IMR-90 (cell line): ENCODE measurements around the gene BLNK. TPM values are rescaled to one million over a fixed set of nuclear protein-coding genes. Genes with fewer than 3 reads are reported as not detected.

ENCODE experiments used
- ATAC-seq: fragments of 200-7000 bp; cut with Tn5 transposase; 2 replicates; pipeline ENCODE4 v1.9.1; 2020; ENCODE audit warnings: low read depth, mild to moderate bottlenecking, moderate library complexity
- BruUV-seq: library from RNA; stranded (reverse); fragments of 400-500 nt; replicated peaks from 2 replicates; lab custom pipeline; 2021; lab: Mats Ljungman, UMichigan
- CTCF ChIA-PET: fragments of 300-600 bp; formaldehyde crosslinking; extraction: SDS; loops from one replicate; lab custom pipeline; 2021; ENCODE audit warnings: antibody characterized with exemption; lab: Yijun Ruan, JAX
- POLR2A ChIA-PET: fragments of 300-600 bp; sonication (Branson Sonifier 250); formaldehyde crosslinking; loops from one replicate; lab custom pipeline; 2022; ENCODE audit warnings: antibody characterized with exemption; ENCODE audit not compliant: unreplicated experiment; lab: Charles Lee
- DNase-seq: peaks from one replicate; pipeline ENCODE4 v3.0.0; 2013
- H2AFZ ChIP-seq: replicated peaks from 2 replicates; pipeline ENCODE3; 2013; ENCODE audit warnings: low read length, mild to moderate bottlenecking; ENCODE audit not compliant: poor library complexity
- H2AK5ac ChIP-seq: 2 replicates; pipeline ENCODE4 v1.6.1; 2013; ENCODE audit warnings: low read depth, low read length, inconsistent platforms
- H2AK9ac ChIP-seq: replicated peaks from 2 replicates; pipeline ENCODE3; 2013; ENCODE audit warnings: mild to moderate bottlenecking, low read depth, low read length, moderate library complexity; ENCODE audit not compliant: poor library complexity
- H2BK120ac ChIP-seq: 2 replicates; pipeline ENCODE4 v1.6.1; 2013; ENCODE audit warnings: low read depth, low read length, inconsistent platforms
- H2BK15ac ChIP-seq: 3 replicates; pipeline ENCODE4 v1.6.1; 2013; ENCODE audit warnings: low read depth, low read length, inconsistent platforms
- H2BK20ac ChIP-seq: 2 replicates; pipeline ENCODE4 v1.6.1; 2013; ENCODE audit warnings: low read depth, mild to moderate bottlenecking, inconsistent platforms, low read length, moderate library complexity
- H2BK5ac ChIP-seq: 2 replicates; pipeline ENCODE4 v1.6.1; 2013; ENCODE audit warnings: mild to moderate bottlenecking, low read depth, low read length, inconsistent platforms; ENCODE audit not compliant: poor library complexity, severe bottlenecking
- H3K14ac ChIP-seq: replicated peaks from 2 replicates; pipeline ENCODE4 v1.6.1; 2013; ENCODE audit warnings: low read depth, low read length, inconsistent platforms
- H3K18ac ChIP-seq: 2 replicates; pipeline ENCODE4 v1.6.1; 2013; ENCODE audit warnings: low read depth, low read length, control low read depth
- H3K23ac ChIP-seq: 2 replicates; pipeline ENCODE4 v1.6.1; 2013; ENCODE audit warnings: low read depth, low read length, inconsistent platforms
- H3K27ac ChIP-seq: 2 replicates; pipeline ENCODE4 v1.5.1; 2013; ENCODE audit warnings: mild to moderate bottlenecking, control low read depth, low read length; ENCODE audit not compliant: insufficient read depth
- H3K27me3 ChIP-seq: 2 replicates; pipeline ENCODE4 v1.6.1; 2013; ENCODE audit warnings: low read length; ENCODE audit not compliant: control insufficient read depth, insufficient read depth
- H3K36me3 ChIP-seq: 2 replicates; pipeline ENCODE4 v1.6.1; 2013; ENCODE audit warnings: low read length, mixed read lengths; ENCODE audit not compliant: control insufficient read depth, insufficient read depth
- H3K4ac ChIP-seq: 2 replicates; pipeline ENCODE4 v1.6.1; 2013; ENCODE audit warnings: low read depth, low read length, inconsistent platforms
- H3K4me1 ChIP-seq: 2 replicates; pipeline ENCODE4 v1.6.1; 2013; ENCODE audit warnings: low read length, mixed read lengths; ENCODE audit not compliant: control insufficient read depth, insufficient read depth
- H3K4me2 ChIP-seq: 2 replicates; pipeline ENCODE4 v1.6.1; 2013; ENCODE audit warnings: low read depth, mild to moderate bottlenecking, control low read depth, low read length, moderate library complexity
- H3K4me3 ChIP-seq: 2 replicates; pipeline ENCODE4 v1.5.1; 2013; ENCODE audit warnings: low read depth, mild to moderate bottlenecking, control low read depth, low read length, moderate library complexity; ENCODE audit not compliant: insufficient read depth
- H3K56ac ChIP-seq: 2 replicates; pipeline ENCODE4 v1.6.1; 2013; ENCODE audit warnings: low read length, inconsistent platforms; ENCODE audit not compliant: insufficient read depth; ENCODE audit errors: extremely low read depth
- H3K79me1 ChIP-seq, 2 experiments: 2 replicates each; pipeline ENCODE4 v1.6.1; 2013; ENCODE audit warnings: low read length in 2 of 2, inconsistent platforms in 1 of 2, low read depth in 1 of 2
- H3K9ac ChIP-seq: 2 replicates; pipeline ENCODE4 v1.6.1; 2013; ENCODE audit warnings: low read depth, low read length, control low read depth
- H3K9me1 ChIP-seq: 2 replicates; pipeline ENCODE4 v1.6.1; 2013; ENCODE audit warnings: low read length, inconsistent platforms; ENCODE audit not compliant: insufficient read depth
- H3K9me3 ChIP-seq: 2 replicates; pipeline ENCODE4 v1.6.1; 2013; ENCODE audit warnings: low read length; ENCODE audit not compliant: control insufficient read depth, insufficient read depth
- H4K20me1 ChIP-seq: 2 replicates; pipeline ENCODE4 v1.6.1; 2013; ENCODE audit warnings: low read length, inconsistent platforms; ENCODE audit not compliant: insufficient read depth
- H4K5ac ChIP-seq: 2 replicates; pipeline ENCODE4 v1.6.1; 2013; ENCODE audit warnings: mild to moderate bottlenecking, low read depth, low read length, control low read depth
- H4K8ac ChIP-seq, 2 experiments: 2 replicates each; pipeline ENCODE4 v1.6.1; 2013; ENCODE audit warnings: low read depth in 2 of 2, low read length in 2 of 2, control low read depth in 1 of 2, inconsistent platforms in 1 of 2
- H4K91ac ChIP-seq: 2 replicates; pipeline ENCODE4 v1.6.1; 2013; ENCODE audit warnings: low read depth, low read length, inconsistent platforms; ENCODE audit not compliant: insufficient read depth
- BHLHE40 ChIP-seq: fragments of 150-350 bp; IDR thresholded peaks from 2 replicates; pipeline ENCODE4 v1.6.1; 2016; ENCODE audit warnings: mild to moderate bottlenecking, low read depth, low read length
- CEBPB ChIP-seq: IDR thresholded peaks from 2 replicates; pipeline ENCODE4 v1.6.1; 2012; ENCODE audit warnings: low read depth, low read length, improper control_type of control experiment
- MAFK ChIP-seq: IDR thresholded peaks from 2 replicates; pipeline ENCODE4 v1.6.1; 2012; ENCODE audit warnings: low read depth, low read length, improper control_type of control experiment
- NFE2L2 ChIP-seq: fragments of 150-350 bp; IDR thresholded peaks from 2 replicates; pipeline ENCODE4 v1.6.1; 2016; ENCODE audit warnings: low read depth, mild to moderate bottlenecking, low read length
- POLR2A ChIP-seq: IDR thresholded peaks from 2 replicates; pipeline ENCODE4 v1.6.1; 2012; ENCODE audit warnings: mild to moderate bottlenecking, low read depth, low read length
- RAD21 ChIP-seq: IDR thresholded peaks from 2 replicates; pipeline ENCODE4 v1.6.1; 2012; ENCODE audit warnings: low read length, improper control_type of control experiment
- RCOR1 ChIP-seq: IDR thresholded peaks from 2 replicates; pipeline ENCODE4 v1.6.1; 2012; ENCODE audit warnings: mild to moderate bottlenecking, low read length, improper control_type of control experiment; ENCODE audit not compliant: insufficient replicate concordance
- RFX5 ChIP-seq: IDR thresholded peaks from 2 replicates; pipeline ENCODE4 v1.8.0; 2012; ENCODE audit warnings: low read depth, mild to moderate bottlenecking, low read length, moderate library complexity
- WGBS, 2 experiments: methylation state at CpG; one replicate each; pipeline versions ENCODE4 v1.1.5 to v1.1.7; 2013; ENCODE audit warnings: missing lambda C conversion rate in 2 of 2; ENCODE audit not compliant: insufficient read length in 1 of 2; ENCODE audit errors: extremely low coverage in 2 of 2; 5-methylcytosine and 5-hydroxymethylcytosine counted together
- dilution Hi-C: fragments of 300-500 bp; cut with HindIII; formaldehyde crosslinking; loops from one replicate; pipeline ENCODE4 v1.14.3; 2018; ENCODE audit warnings: low sequenced_read_pairs; ENCODE audit not compliant: unreplicated experiment
- in situ Hi-C: fragments of 300-500 bp; cut with MboI; formaldehyde crosslinking; loops from 3 replicates; pipeline ENCODE4 v1.14.3; 2019; ENCODE audit warnings: low sequenced_read_pairs, inconsistent platforms, mixed read lengths
- intact Hi-C: fragments of 100-400 bp; cut with micrococcal nuclease; formaldehyde crosslinking; loops from 2 replicates; pipeline ENCODE4 v1.10.0; 2022
- polyA plus RNA-seq, 3 experiments: library from polyadenylated mRNA; depleted of rRNA; stranded (reverse); fragments of >200 nt; gene quantifications; 2 replicates each; pipeline ENCODE4 v1.2.3, GENCODE V29; 2012; ENCODE audit warnings: low replicate concordance in 1 of 3
- total RNA-seq: library from RNA; depleted of rRNA; stranded (reverse); fragments of >200 nt; gene quantifications from 2 replicates; pipeline ENCODE4 v1.2.3, GENCODE V29; 2012
- TF ChIP-seq, protein P1 (sequence below): fragments of 150-350 bp; IDR thresholded peaks from 2 replicates; pipeline ENCODE4 v1.6.1; 2017; ENCODE audit warnings: mild to moderate bottlenecking, antibody characterized with exemption, low read length, low read depth

BLNK gene
- total and polyA plus RNA-seq, 2 of the 4 experiments (the other 2 are of a cell fraction): not detected

GRCh38 chr10:96283756-96284155 is 12.4 kb upstream of the BLNK start:
- Histone ChIP-seq H3K27ac (no peak overlapping the region), H2AK5ac (no peak overlapping the region), H3K4ac (no peak overlapping the region), H3K4me1 (no peaks in the 10 kb centered on the region), H4K5ac (no peak overlapping the region), H3K9me1 (no peaks in the 10 kb centered on the region), H3K9me3 (no peaks in the 10 kb centered on the region), H3K36me3 (no peaks in the 10 kb centered on the region), H3K14ac (no peak overlapping the region), H2AK9ac (no peak overlapping the region), H4K20me1 (no peaks in the 10 kb centered on the region), H4K91ac (no peak overlapping the region), H3K18ac (no peak overlapping the region), H2BK5ac (no peak overlapping the region), H2BK20ac (no peak overlapping the region), H4K8ac (no peak overlapping the region), H3K79me1 (no peaks in the 10 kb centered on the region), H2AFZ (no peak overlapping the region), H3K56ac (no peak overlapping the region), H2BK120ac (no peak overlapping the region), H3K4me3 (no peak overlapping the region), H3K4me2 (no peak overlapping the region), H2BK15ac (no peak overlapping the region), H3K9ac (no peak overlapping the region), H3K23ac (no peak overlapping the region), H3K27me3 (no peaks in the 10 kb centered on the region)
- DNase-seq (no peak), ATAC-seq (no peak)
- dilution Hi-C loops: no loop called here
- CTCF ChIA-PET: no interaction called here
- POLR2A ChIA-PET: no interaction called here
- intact Hi-C loops: no loop called here
- TF ChIP-seq CEBPB (no peak), MAFK (no peak), BHLHE40 (no peak), POLR2A (no peak), RFX5 (no peak), NFE2L2 (no peak), RAD21 (no peak), RCOR1 (no peak)
- TF ChIP-seq, protein P1, sequence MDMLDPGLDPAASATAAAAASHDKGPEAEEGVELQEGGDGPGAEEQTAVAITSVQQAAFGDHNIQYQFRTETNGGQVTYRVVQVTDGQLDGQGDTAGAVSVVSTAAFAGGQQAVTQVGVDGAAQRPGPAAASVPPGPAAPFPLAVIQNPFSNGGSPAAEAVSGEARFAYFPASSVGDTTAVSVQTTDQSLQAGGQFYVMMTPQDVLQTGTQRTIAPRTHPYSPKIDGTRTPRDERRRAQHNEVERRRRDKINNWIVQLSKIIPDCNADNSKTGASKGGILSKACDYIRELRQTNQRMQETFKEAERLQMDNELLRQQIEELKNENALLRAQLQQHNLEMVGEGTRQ: no peak
- WGBS, 2 experiments: no CpG with 5 or more reads among the region's 6 CpGs
- in situ Hi-C loops: no loop called here
- no TSS peak for BruUV-seq
